Measurements from ENCODE around the gene FAM20C. TPM values are rescaled to one million over a fixed set of nuclear protein-coding genes. Genes with fewer than 3 reads are reported as not detected.

Gene FAM20C
- total RNA-seq, 2 donors from 2014 or later, result 33.5 to 53.5 TPM

GRCh38 chr7:151346-152050 lies 40.9 kb upstream of the FAM20C start:
- H3K27me3 Mint-ChIP-seq (ENCODE audit: insufficient read depth), result no peaks in the 10 kb centered on the region
- peaks cover 21% of the 10 kb centered on the region for H3K4me1 Mint-ChIP-seq
- H3K9me3 Mint-ChIP-seq, result no peaks in the 10 kb centered on the region
- H3K27ac ChIP-seq (ENCODE audit: low read depth, low read length), result no peak overlapping the region
- TF ChIP-seq, protein P1, sequence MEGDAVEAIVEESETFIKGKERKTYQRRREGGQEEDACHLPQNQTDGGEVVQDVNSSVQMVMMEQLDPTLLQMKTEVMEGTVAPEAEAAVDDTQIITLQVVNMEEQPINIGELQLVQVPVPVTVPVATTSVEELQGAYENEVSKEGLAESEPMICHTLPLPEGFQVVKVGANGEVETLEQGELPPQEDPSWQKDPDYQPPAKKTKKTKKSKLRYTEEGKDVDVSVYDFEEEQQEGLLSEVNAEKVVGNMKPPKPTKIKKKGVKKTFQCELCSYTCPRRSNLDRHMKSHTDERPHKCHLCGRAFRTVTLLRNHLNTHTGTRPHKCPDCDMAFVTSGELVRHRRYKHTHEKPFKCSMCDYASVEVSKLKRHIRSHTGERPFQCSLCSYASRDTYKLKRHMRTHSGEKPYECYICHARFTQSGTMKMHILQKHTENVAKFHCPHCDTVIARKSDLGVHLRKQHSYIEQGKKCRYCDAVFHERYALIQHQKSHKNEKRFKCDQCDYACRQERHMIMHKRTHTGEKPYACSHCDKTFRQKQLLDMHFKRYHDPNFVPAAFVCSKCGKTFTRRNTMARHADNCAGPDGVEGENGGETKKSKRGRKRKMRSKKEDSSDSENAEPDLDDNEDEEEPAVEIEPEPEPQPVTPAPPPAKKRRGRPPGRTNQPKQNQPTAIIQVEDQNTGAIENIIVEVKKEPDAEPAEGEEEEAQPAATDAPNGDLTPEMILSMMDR (conservative IDR thresholded peaks at IDR 0.05), result no peak
- no peak overlapping the region for H3K4me3 Mint-ChIP-seq
- whole genome bisulfite sequencing, 2 experiments (ENCODE audit: insufficient coverage in 1 of 2, insufficient read length in 1 of 2), result 94 to 96% methylated on average over 18 to 25 of the region's 25 CpGs
- peaks cover 12% of the 10 kb centered on the region for H3K36me3 ChIP-seq (ENCODE audit: control insufficient read depth, insufficient read depth, low read length)
- no peak for DNase-seq
- no peaks in the 10 kb centered on the region for H3K9me3 ChIP-seq (ENCODE audit: control insufficient read depth, low read length)
- H3K36me3 Mint-ChIP-seq (ENCODE audit: low read depth), result peaks cover 13% of the 10 kb centered on the region
- H3K27ac Mint-ChIP-seq, result no peak overlapping the region
- H3K4me1 ChIP-seq (ENCODE audit: control insufficient read depth, insufficient read depth, low read length), result no peaks in the 10 kb centered on the region
- H3K27me3 ChIP-seq (ENCODE audit: control insufficient read depth, insufficient read depth, low read length, poor library complexity, severe bottlenecking), result no peaks in the 10 kb centered on the region
- no peak overlapping the region for H3K4me3 ChIP-seq (ENCODE audit: low read length)
- H3K9ac ChIP-seq (ENCODE audit: extremely low read depth, low read length, poor library complexity, severe bottlenecking), result no peak overlapping the region

GRCh38 chr7:152702-153391 lies 39.5 kb upstream of the FAM20C start:
- TF ChIP-seq, protein P1 (conservative IDR thresholded peaks at IDR 0.05), result no peak
- Mint-ChIP-seq H3K4me1 (peaks cover 23% of the 10 kb centered on the region), H3K4me3 (no peak overlapping the region), H3K27ac (no peak overlapping the region), H3K36me3 (ENCODE audit: low read depth) (peaks cover 3% of the 10 kb centered on the region), H3K9me3 (no peaks in the 10 kb centered on the region), H3K27me3 (ENCODE audit: insufficient read depth) (no peaks in the 10 kb centered on the region)
- H3K27ac ChIP-seq (ENCODE audit: low read depth, low read length), result no peak overlapping the region
- no peaks in the 10 kb centered on the region for H3K9me3 ChIP-seq (ENCODE audit: control insufficient read depth, low read length)
- no peak overlapping the region for H3K4me3 ChIP-seq (ENCODE audit: low read length)
- no peaks in the 10 kb centered on the region for H3K27me3 ChIP-seq (ENCODE audit: control insufficient read depth, insufficient read depth, low read length, poor library complexity, severe bottlenecking)
- no peak overlapping the region for H3K9ac ChIP-seq (ENCODE audit: extremely low read depth, low read length, poor library complexity, severe bottlenecking)
- 89 to 97% methylated on average over 11 to 18 of the region's 19 CpGs for WGBS, 2 experiments (ENCODE audit: insufficient coverage in 1 of 2, insufficient read length in 1 of 2)
- no peaks in the 10 kb centered on the region for H3K4me1 ChIP-seq (ENCODE audit: control insufficient read depth, insufficient read depth, low read length)
- no peaks in the 10 kb centered on the region for H3K36me3 ChIP-seq (ENCODE audit: control insufficient read depth, insufficient read depth, low read length)
- no peak for DNase-seq

DNA sequence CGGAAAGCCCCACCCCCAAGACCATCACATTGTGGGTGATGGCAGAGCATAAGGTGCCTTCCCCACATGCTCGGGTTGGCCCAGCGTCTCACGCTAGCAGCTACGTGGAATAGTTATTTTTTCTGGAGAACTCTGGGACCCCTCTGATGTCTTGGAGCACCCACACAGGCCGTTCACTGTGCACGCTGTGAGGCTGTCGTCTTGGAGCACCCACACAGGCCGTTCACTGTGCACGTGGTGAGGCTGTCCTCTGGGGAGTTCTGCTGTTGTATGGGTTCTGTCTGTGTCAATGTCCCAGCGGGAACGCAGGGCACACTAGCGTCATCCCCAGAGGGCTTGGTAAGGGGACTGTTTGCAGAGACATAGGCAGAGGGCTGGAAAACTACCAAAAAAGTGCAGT lies 38.8 kb upstream of the FAM20C start:
- Histone ChIP-seq H3K4me1 (ENCODE audit: control insufficient read depth, insufficient read depth, low read length) (no peaks in the 10 kb centered on the region), H3K4me3 (ENCODE audit: low read length) (no peak overlapping the region), H3K9ac (ENCODE audit: extremely low read depth, low read length, poor library complexity, severe bottlenecking) (no peak overlapping the region), H3K27me3 (ENCODE audit: control insufficient read depth, insufficient read depth, low read length, poor library complexity, severe bottlenecking) (no peaks in the 10 kb centered on the region), H3K36me3 (ENCODE audit: control insufficient read depth, insufficient read depth, low read length) (no peaks in the 10 kb centered on the region), H3K27ac (ENCODE audit: low read depth, low read length) (no peak overlapping the region), H3K9me3 (ENCODE audit: control insufficient read depth, low read length) (no peaks in the 10 kb centered on the region)
- no peaks in the 10 kb centered on the region for H3K36me3 Mint-ChIP-seq (ENCODE audit: low read depth)
- no peak overlapping the region for H3K27ac Mint-ChIP-seq
- no peak overlapping the region for H3K4me3 Mint-ChIP-seq
- no peaks in the 10 kb centered on the region for H3K27me3 Mint-ChIP-seq (ENCODE audit: insufficient read depth)
- H3K4me1 Mint-ChIP-seq, result peaks cover 21% of the 10 kb centered on the region
- WGBS, 2 experiments (ENCODE audit: insufficient coverage in 1 of 2, insufficient read length in 1 of 2), result 94 to 98% methylated on average over 12 to 13 of the region's 13 CpGs
- H3K9me3 Mint-ChIP-seq, result no peaks in the 10 kb centered on the region
- DNase-seq, result no peak
- TF ChIP-seq, protein P1 (conservative IDR thresholded peaks at IDR 0.05), result no peak

Data from endodermal cell (in vitro differentiated cells).